ENCODE results near the gene PPP6R3. TPM values are rescaled to one million over a fixed set of nuclear protein-coding genes. Genes with fewer than 3 reads are reported as not detected.

The PPP6R3 gene
- total RNA-seq, 1 donor from 2014 or later: 121 TPM

DNA sequence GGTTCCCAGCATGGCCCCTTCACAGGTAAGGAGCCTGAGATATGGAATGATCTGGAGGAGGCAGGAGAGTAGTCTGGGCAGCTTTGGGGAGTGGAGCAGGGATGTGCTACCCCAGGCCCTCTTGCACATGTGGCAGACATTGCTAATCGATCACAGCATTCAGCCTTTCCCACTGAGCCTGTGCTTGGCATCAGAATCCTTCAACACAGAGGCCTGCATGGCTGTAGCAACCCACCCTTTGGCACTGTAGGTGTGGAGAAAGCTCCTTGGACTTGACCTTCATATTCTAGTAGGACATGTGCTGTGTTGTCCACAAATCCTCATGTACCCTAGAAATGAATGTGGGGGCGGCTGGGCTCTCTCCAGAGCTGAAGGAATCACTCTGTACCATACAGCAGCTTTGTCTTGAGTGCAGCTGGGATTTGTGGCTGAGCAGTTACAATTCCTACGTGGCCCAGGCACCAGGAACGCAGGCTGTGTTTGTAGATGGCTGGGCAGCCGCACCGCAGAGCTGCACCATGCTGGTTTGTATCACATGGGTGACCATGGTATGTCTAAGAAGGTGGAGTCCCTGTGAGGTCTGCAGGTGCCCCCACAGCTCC, 21.8 kb upstream of the PPP6R3 start:
- Histone ChIP-seq H3K4me1 (no peaks in the 10 kb centered on the region), H3K27ac (peak overlapping the region; percentile 75), H3K36me3 (peaks cover 0 to 32% of the 10 kb centered on the region in 2 donors), H3K4me3 (no peak overlapping the region), H3K27me3 (no peaks in the 10 kb centered on the region), H3K9me3 (no peaks in the 10 kb centered on the region)
- intact Hi-C loops (cut with DNase I): no loop called here
- DNase-seq (ENCODE audit: extremely low spot score in 2 of 2): no peak
- TF ChIP-seq, protein P1, sequence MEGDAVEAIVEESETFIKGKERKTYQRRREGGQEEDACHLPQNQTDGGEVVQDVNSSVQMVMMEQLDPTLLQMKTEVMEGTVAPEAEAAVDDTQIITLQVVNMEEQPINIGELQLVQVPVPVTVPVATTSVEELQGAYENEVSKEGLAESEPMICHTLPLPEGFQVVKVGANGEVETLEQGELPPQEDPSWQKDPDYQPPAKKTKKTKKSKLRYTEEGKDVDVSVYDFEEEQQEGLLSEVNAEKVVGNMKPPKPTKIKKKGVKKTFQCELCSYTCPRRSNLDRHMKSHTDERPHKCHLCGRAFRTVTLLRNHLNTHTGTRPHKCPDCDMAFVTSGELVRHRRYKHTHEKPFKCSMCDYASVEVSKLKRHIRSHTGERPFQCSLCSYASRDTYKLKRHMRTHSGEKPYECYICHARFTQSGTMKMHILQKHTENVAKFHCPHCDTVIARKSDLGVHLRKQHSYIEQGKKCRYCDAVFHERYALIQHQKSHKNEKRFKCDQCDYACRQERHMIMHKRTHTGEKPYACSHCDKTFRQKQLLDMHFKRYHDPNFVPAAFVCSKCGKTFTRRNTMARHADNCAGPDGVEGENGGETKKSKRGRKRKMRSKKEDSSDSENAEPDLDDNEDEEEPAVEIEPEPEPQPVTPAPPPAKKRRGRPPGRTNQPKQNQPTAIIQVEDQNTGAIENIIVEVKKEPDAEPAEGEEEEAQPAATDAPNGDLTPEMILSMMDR (IDR thresholded peaks at IDR 0.05): no peak
- TF ChIP-seq POLR2AphosphoS5 (IDR thresholded peaks at IDR 0.05; ENCODE audit: insufficient read depth in 1 of 2, low read depth in 1 of 2) (no peak), POLR2A (IDR thresholded peaks at IDR 0.05) (no peak)

DNA sequence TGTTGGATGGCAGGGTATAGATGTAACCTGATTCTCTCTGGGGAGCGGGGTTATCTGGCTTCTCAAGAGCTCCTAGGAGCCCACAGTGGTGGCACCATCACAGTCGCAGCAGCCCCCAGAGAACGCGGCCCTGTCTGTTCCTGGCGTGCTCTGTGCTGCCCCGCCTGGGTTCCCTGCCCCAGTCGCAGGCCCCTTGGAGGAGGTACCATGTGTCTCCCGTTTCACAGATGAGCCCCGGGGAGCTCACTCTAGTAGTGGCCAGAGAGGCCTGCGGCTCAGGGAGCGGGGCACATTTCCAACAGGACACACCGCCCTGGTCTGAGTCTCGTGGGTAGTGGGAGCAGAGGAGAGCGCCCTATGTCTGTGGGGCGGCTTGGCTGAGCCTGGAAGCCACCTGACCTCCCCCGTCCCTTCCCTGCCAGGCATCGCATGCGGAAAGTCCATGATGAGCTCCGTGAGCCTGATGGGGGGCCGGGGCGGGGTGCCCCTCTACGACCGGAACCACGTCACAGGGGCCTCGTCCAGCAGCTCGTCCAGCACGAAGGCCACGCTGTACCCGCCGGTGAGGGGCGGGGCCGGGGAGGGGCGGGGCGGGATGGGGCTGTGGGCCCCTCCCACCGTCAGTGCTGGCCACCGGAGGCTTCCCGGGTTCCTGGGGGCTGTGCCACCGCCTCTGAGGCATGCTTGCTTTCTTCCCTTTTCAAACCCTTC, 21.0 kb upstream of the PPP6R3 start:
- H3K4me1 ChIP-seq: no peaks in the 10 kb centered on the region
- H3K36me3 ChIP-seq: peaks cover 0 to 28% of the 10 kb centered on the region in 2 donors
- H3K4me3 ChIP-seq: peak overlapping the region in 1 of 2 donors; percentile 11
- intact Hi-C loops (cut with DNase I): no loop called here
- peak overlapping the region; percentile 75 for H3K27ac ChIP-seq
- DNase-seq (ENCODE audit: extremely low spot score in 2 of 2): no peak
- no peaks in the 10 kb centered on the region for H3K27me3 ChIP-seq
- no peak for TF ChIP-seq POLR2A (IDR thresholded peaks at IDR 0.05)
- peak in 1 of 2 donors; percentile 43 for TF ChIP-seq POLR2AphosphoS5 (IDR thresholded peaks at IDR 0.05; ENCODE audit: insufficient read depth in 1 of 2, low read depth in 1 of 2)
- no peaks in the 10 kb centered on the region for H3K9me3 ChIP-seq

DNA sequence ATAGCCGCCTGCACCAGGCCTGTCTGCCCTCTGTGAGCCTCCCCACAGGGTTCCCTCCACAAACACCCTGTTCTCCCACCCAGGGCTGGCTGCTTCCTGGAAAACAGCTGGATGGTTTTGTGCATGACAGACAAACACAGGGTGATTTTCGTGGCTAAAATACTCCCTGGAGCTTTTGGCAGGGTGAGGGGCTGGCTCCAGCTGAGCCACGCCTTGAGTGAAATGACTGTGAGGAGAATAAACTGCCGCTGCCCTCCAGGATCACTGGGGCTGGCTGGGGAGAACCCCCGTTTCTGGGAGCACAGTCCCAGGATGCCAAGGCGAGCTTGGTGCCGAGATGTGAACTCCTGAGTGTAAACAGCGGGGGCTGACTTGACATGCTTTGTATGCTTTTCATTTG, 20.3 kb upstream of the PPP6R3 start:
- Histone ChIP-seq H3K27ac (peak overlapping the region; percentile 75), H3K4me1 (no peaks in the 10 kb centered on the region), H3K27me3 (no peaks in the 10 kb centered on the region), H3K9me3 (no peaks in the 10 kb centered on the region), H3K4me3 (peak overlapping the region in 1 of 2 donors; percentile 11), H3K36me3 (peaks cover 0 to 28% of the 10 kb centered on the region in 2 donors)
- intact Hi-C loops (cut with DNase I): no loop called here
- DNase-seq (ENCODE audit: extremely low spot score in 2 of 2): no peak
- TF ChIP-seq POLR2AphosphoS5 (IDR thresholded peaks at IDR 0.05; ENCODE audit: insufficient read depth in 1 of 2, low read depth in 1 of 2): no peak
- no peak for TF ChIP-seq POLR2A (IDR thresholded peaks at IDR 0.05)
- TF ChIP-seq, protein P1 (IDR thresholded peaks at IDR 0.05): no peak

DNA sequence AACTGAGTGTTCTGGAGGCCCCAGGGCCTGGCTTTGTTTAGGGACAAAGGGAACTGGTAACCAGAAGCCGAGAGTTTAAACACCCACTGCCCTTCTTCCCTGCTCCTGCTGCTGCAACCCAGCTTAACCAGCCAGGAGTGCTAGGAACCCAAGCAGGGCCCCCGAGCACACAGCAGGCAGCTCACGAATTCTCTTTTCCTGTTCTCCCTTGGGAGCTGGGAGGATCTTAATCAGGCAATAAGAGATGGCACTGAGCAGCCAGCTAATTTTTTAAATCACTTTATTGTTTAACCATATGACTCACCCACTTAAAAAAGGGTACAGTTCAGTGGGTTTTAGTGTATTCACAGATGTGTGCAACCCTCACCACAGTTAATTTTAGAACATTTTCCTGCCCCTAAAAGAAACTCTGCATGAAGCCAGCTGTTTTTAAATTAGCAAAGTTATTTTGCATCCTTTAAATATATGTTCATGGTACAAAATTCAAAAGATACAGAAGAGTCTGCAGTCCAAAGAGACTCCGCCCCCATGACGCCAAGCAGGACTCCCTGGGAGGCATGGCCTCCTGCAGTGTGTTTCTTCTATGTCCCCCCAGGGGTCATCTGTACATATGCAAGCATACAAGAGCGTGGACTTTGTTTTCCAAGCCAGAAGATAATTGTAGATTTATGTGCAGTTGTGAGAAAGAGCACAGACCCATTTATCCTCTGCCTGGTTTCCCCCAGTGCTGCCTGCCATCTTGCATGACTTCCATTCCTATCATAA, 18.9 kb upstream of the PPP6R3 start:
- DNase-seq (ENCODE audit: extremely low spot score in 2 of 2): no peak
- Histone ChIP-seq H3K9me3 (no peaks in the 10 kb centered on the region), H3K4me1 (no peaks in the 10 kb centered on the region), H3K27me3 (no peaks in the 10 kb centered on the region), H3K4me3 (no peak overlapping the region), H3K36me3 (peaks cover 0 to 22% of the 10 kb centered on the region in 2 donors), H3K27ac (no peak overlapping the region)
- TF ChIP-seq POLR2AphosphoS5 (IDR thresholded peaks at IDR 0.05; ENCODE audit: insufficient read depth in 1 of 2, low read depth in 1 of 2) (no peak), POLR2A (IDR thresholded peaks at IDR 0.05) (no peak)
- TF ChIP-seq, protein P1 (IDR thresholded peaks at IDR 0.05): no peak
- intact Hi-C loops (cut with DNase I): no loop called here

DNA sequence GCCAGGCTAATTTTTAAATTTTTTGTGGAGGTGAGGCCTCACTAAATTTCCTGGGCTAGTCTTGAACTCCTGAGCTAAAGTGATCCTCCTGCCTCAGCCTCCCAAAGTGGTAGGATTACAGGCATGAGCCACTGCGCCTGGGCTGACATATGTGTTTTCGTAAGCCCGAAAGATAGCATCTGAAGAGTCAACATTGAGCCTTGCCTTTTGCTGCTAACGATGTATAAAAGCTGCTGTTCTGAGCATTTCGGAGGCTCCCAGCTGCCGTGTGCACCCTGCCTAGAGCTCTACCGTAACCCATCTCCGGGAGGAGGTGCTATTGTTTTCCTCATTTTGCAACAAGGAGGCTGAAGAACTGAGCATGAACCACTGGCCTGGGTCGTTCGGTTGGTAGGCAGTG, 18.1 kb upstream of the PPP6R3 start:
- H3K27ac ChIP-seq: no peak overlapping the region
- intact Hi-C loops (cut with DNase I): no loop called here
- DNase-seq (ENCODE audit: extremely low spot score in 2 of 2): no peak
- TF ChIP-seq, protein P1 (IDR thresholded peaks at IDR 0.05): no peak
- TF ChIP-seq POLR2AphosphoS5 (IDR thresholded peaks at IDR 0.05; ENCODE audit: insufficient read depth in 1 of 2, low read depth in 1 of 2): no peak
- no peak for TF ChIP-seq POLR2A (IDR thresholded peaks at IDR 0.05)
- H3K4me1 ChIP-seq: no peaks in the 10 kb centered on the region
- H3K27me3 ChIP-seq: no peaks in the 10 kb centered on the region
- H3K36me3 ChIP-seq: peaks cover 0 to 17% of the 10 kb centered on the region in 2 donors
- H3K4me3 ChIP-seq: no peak overlapping the region
- no peaks in the 10 kb centered on the region for H3K9me3 ChIP-seq

Data from vagina (tissue), 2 donors.